ENCODE data around the gene WDR88. TPM values are rescaled to one million over a fixed set of nuclear protein-coding genes. Genes with fewer than 3 reads are reported as not detected.

The WDR88 gene
- total RNA-seq, 6 donors from 2014 or later, result 0.34 TPM; not detected in 5

GRCh38 chr19:33093420-33094210 lies 38.3 kb upstream of the WDR88 start:
- H3K4me3 ChIP-seq, result no peak overlapping the region
- H3K9me3 ChIP-seq, result no peaks in the 10 kb centered on the region
- H3K27ac ChIP-seq, result no peak overlapping the region
- peaks cover 51 to 98% (median 76%) of the 10 kb centered on the region in 4 donors for H3K36me3 ChIP-seq
- TF ChIP-seq EP300 (IDR thresholded peaks at IDR 0.05) (no peak), POLR2AphosphoS5 (IDR thresholded peaks at IDR 0.05) (no peak), CTCF (IDR thresholded peaks at IDR 0.05) (no peak), POLR2A (IDR thresholded peaks at IDR 0.05) (no peak)
- no peaks in the 10 kb centered on the region for H3K4me1 ChIP-seq
- no peaks in the 10 kb centered on the region for H3K27me3 ChIP-seq
- WGBS, 2 donors, result 93 to 97% methylated on average over 11 of the region's 11 CpGs
- DNase-seq (no peak), ATAC-seq (ENCODE audit: low FRiP score in 2 of 2) (no peak)

GRCh38 chr19:33094436-33095067 lies 37.4 kb upstream of the WDR88 start:
- 94% methylated on average over 6 of the region's 6 CpGs for WGBS, 2 donors
- H3K36me3 ChIP-seq, result peaks cover 48 to 97% (median 68%) of the 10 kb centered on the region in 4 donors
- no peak overlapping the region for H3K4me3 ChIP-seq
- no peak for ATAC-seq (ENCODE audit: low FRiP score in 2 of 2)
- H3K4me1 ChIP-seq, result no peaks in the 10 kb centered on the region
- no peaks in the 10 kb centered on the region for H3K9me3 ChIP-seq
- no peak overlapping the region for H3K27ac ChIP-seq
- TF ChIP-seq POLR2A (IDR thresholded peaks at IDR 0.05) (no peak), CTCF (IDR thresholded peaks at IDR 0.05) (no peak), EP300 (IDR thresholded peaks at IDR 0.05) (no peak), POLR2AphosphoS5 (IDR thresholded peaks at IDR 0.05) (no peak)
- H3K27me3 ChIP-seq, result no peaks in the 10 kb centered on the region
- no peak for DNase-seq

- Histone ChIP-seq H3K4me1 (no peaks in the 10 kb centered on the region), H3K27me3 (no peaks in the 10 kb centered on the region), H3K27ac (no peak overlapping the region), H3K4me3 (no peak overlapping the region), H3K9me3 (no peaks in the 10 kb centered on the region), H3K36me3 (peaks cover 40 to 97% (median 61%) of the 10 kb centered on the region in 4 donors)
- 86 to 92% methylated on average over 4 of the region's 4 CpGs for WGBS, 2 donors
- no peak for ATAC-seq (ENCODE audit: low FRiP score in 2 of 2)
- DNase-seq, result no peak
- TF ChIP-seq POLR2AphosphoS5 (IDR thresholded peaks at IDR 0.05) (no peak), CTCF (IDR thresholded peaks at IDR 0.05) (no peak), POLR2A (IDR thresholded peaks at IDR 0.05) (no peak), EP300 (IDR thresholded peaks at IDR 0.05) (no peak)
These were observed 35.9 kb upstream of the WDR88 start for GRCh38 chr19:33096005-33096404.

- no peak for ATAC-seq (ENCODE audit: low FRiP score in 2 of 2)
- no peaks in the 10 kb centered on the region for H3K9me3 ChIP-seq
- WGBS, 2 donors, result 74 to 76% methylated on average over 4 of the region's 4 CpGs
- H3K4me3 ChIP-seq, result no peak overlapping the region
- DNase-seq, result no peak
- no peaks in the 10 kb centered on the region for H3K4me1 ChIP-seq
- no peak overlapping the region for H3K27ac ChIP-seq
- H3K27me3 ChIP-seq, result no peaks in the 10 kb centered on the region
- H3K36me3 ChIP-seq, result peaks cover 40 to 98% (median 61%) of the 10 kb centered on the region in 4 donors
- TF ChIP-seq POLR2AphosphoS5 (IDR thresholded peaks at IDR 0.05) (no peak), POLR2A (IDR thresholded peaks at IDR 0.05) (no peak), EP300 (IDR thresholded peaks at IDR 0.05) (no peak), CTCF (IDR thresholded peaks at IDR 0.05) (no peak)
These were observed 33.8 kb upstream of the WDR88 start for GRCh38 chr19:33098055-33098534.
